Islet precursor cell (in vitro differentiated cells): ENCODE results near the gene ARRB2.
"Not testable (repeated sequence)": the region's sequence is repeated elsewhere in the genome, so short reads cannot be mapped to it uniquely, and the experiment has no call there.

ENCODE experiments used
- DNase-seq: peaks from one replicate; pipeline ENCODE4 v3.0.0-alpha.2; 2018

The ARRB2 gene

GRCh38 chr17:4709794-4710692 is at the start of gene ARRB2:
TSS of gene ARRB2 (plus strand) at chr17:4710632. CDS start at chr17:4710722, 90 bp downstream.
- DNase-seq = peak; percentile 100

- no peak for DNase-seq
Observed at GRCh38 chr17:4663711-4664110, 46.7 kb upstream of the ARRB2 start.

- DNase-seq = peak; percentile 21
Observed at GRCh38 chr17:4664230-4664629, 46.2 kb upstream of the ARRB2 start.

GRCh38 chr17:4665027-4665426 is 45.4 kb upstream of the ARRB2 start:
- DNase-seq = peak; percentile 54

- no peak for DNase-seq
Observed at GRCh38 chr17:4666296-4666695, 44.1 kb upstream of the ARRB2 start.

- no peak for DNase-seq
Observed at GRCh38 chr17:4667166-4667565, 43.3 kb upstream of the ARRB2 start.

GRCh38 chr17:4672055-4672630 is 38.3 kb upstream of the ARRB2 start:
- DNase-seq = peak; percentile 42

GRCh38 chr17:4672751-4673150 is 37.7 kb upstream of the ARRB2 start:
- DNase-seq = peak; percentile 48

GRCh38 chr17:4673169-4673568 is 37.3 kb upstream of the ARRB2 start:
- peak; percentile 49 for DNase-seq

GRCh38 chr17:4673986-4674684 is 36.3 kb upstream of the ARRB2 start:
- DNase-seq = peak; percentile 43

- peak; percentile 37 for DNase-seq
Observed at GRCh38 chr17:4674685-4674998, 35.8 kb upstream of the ARRB2 start.

- DNase-seq = peak; percentile 36
Observed at GRCh38 chr17:4675791-4676190, 34.6 kb upstream of the ARRB2 start.

GRCh38 chr17:4676791-4677190 is 33.6 kb upstream of the ARRB2 start:
- peak; percentile 50 for DNase-seq

- peak; percentile 98 for DNase-seq
Observed at GRCh38 chr17:4678448-4679026, 31.9 kb upstream of the ARRB2 start.

GRCh38 chr17:4679658-4680057 is 30.8 kb upstream of the ARRB2 start:
- peak; percentile 97 for DNase-seq

GRCh38 chr17:4683739-4684138 is 26.7 kb upstream of the ARRB2 start:
- peak; percentile 3 for DNase-seq

- DNase-seq = peak; percentile 2
Observed at GRCh38 chr17:4689872-4690271, 20.6 kb upstream of the ARRB2 start.

- DNase-seq = peak; percentile 53
Observed at GRCh38 chr17:4690745-4691144, 19.7 kb upstream of the ARRB2 start.

GRCh38 chr17:4691686-4692085 is 18.7 kb upstream of the ARRB2 start:
- no peak for DNase-seq

GRCh38 chr17:4693416-4693815 is 17.0 kb upstream of the ARRB2 start:
- DNase-seq = no peak

- DNase-seq = no peak
Observed at GRCh38 chr17:4696437-4696805, 14.0 kb upstream of the ARRB2 start.

GRCh38 chr17:4699401-4700056 is 10.9 kb upstream of the ARRB2 start:
- not testable (repeated sequence) for DNase-seq

GRCh38 chr17:4701116-4701515 is 9.3 kb upstream of the ARRB2 start:
- DNase-seq = no peak
